Retinal pigment epithelial cell (primary cell): Measurements from ENCODE around the gene RBM19.

Experiments used
- DNase-seq: peaks from one replicate; pipeline ENCODE4 v3.0.0-alpha.2; 2010; ENCODE audit warnings: low read depth
- H3K4me3 ChIP-seq: 2 replicates; pipeline ENCODE4 v1.5.1; 2011; ENCODE audit warnings: mild to moderate bottlenecking, low read length, control low read depth, moderate library complexity
- TF ChIP-seq, protein P1 (sequence below): conservative IDR thresholded peaks from 2 replicates; pipeline ENCODE4 v1.5.1; 2011; ENCODE audit warnings: low read depth, low read length, control low read depth, inconsistent platforms

Gene RBM19

DNA sequence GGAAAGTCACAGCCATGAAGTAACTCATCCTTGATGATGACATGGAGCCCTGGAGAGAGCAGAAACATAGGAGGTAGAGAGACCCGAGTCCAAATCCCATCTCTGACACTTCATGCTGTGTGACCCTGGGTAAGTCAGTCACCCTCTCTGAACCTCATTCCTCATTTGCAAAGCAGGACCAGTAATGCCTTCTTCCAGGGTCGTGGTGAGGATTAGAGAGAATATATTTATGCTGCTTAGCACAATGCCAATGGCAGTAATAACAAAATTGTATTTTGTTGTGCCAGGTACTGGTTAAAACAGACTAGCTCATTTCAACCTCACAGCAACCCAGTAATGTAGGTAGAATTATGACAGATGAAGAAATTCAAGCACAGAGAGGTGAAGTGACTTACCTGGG, 13.9 kb upstream of the RBM19 start:
- TF ChIP-seq, protein P1, sequence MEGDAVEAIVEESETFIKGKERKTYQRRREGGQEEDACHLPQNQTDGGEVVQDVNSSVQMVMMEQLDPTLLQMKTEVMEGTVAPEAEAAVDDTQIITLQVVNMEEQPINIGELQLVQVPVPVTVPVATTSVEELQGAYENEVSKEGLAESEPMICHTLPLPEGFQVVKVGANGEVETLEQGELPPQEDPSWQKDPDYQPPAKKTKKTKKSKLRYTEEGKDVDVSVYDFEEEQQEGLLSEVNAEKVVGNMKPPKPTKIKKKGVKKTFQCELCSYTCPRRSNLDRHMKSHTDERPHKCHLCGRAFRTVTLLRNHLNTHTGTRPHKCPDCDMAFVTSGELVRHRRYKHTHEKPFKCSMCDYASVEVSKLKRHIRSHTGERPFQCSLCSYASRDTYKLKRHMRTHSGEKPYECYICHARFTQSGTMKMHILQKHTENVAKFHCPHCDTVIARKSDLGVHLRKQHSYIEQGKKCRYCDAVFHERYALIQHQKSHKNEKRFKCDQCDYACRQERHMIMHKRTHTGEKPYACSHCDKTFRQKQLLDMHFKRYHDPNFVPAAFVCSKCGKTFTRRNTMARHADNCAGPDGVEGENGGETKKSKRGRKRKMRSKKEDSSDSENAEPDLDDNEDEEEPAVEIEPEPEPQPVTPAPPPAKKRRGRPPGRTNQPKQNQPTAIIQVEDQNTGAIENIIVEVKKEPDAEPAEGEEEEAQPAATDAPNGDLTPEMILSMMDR = no peak
- H3K4me3 ChIP-seq = no peak overlapping the region

DNA sequence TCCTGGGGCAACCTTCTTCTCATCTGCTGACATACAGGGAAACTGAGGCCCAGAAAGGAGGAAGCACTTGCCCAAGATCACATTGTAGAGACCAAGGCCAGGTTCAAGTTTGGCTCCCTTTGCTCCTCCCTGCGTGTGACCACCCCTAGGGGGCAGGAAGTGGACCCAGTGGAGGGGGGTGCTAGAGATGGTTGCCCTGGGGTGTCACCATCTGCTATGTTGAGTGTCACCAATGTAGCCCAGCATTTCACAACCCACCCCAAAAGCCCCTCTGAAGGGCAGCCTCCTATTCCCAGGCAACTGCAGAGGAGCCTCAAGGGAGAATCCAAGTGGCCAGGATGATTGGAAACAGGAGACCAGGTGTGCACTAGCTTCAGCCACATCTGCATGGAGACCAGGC, 12.0 kb upstream of the RBM19 start:
- no peak overlapping the region for H3K4me3 ChIP-seq
- no peak for DNase-seq
- TF ChIP-seq, protein P1 = no peak

More for the DNA sequence above, 13.9 kb upstream of the RBM19 start:
- no peak for DNase-seq

DNA sequence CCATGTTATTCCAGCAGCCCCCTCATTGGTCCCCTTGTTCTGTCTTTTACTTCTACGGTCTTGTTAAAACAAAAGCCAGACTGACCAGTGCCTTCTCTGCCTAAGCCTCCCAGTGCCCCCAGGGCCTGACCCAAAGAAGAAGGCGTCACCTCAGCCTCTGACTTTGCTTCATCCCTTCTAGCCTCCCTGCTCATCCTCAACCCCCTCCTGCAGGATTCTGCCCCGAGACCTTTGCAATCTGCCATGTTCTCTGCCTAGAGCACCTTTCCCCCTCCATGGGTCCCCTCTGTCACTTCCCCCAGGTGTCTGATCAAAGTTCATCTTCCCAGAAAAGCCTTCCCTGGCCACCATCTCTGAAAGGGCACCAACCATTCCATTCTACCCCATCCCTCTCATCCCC, 7.9 kb upstream of the RBM19 start:
- no peak overlapping the region for H3K4me3 ChIP-seq
- no peak for DNase-seq
- TF ChIP-seq, protein P1 = no peak

DNA sequence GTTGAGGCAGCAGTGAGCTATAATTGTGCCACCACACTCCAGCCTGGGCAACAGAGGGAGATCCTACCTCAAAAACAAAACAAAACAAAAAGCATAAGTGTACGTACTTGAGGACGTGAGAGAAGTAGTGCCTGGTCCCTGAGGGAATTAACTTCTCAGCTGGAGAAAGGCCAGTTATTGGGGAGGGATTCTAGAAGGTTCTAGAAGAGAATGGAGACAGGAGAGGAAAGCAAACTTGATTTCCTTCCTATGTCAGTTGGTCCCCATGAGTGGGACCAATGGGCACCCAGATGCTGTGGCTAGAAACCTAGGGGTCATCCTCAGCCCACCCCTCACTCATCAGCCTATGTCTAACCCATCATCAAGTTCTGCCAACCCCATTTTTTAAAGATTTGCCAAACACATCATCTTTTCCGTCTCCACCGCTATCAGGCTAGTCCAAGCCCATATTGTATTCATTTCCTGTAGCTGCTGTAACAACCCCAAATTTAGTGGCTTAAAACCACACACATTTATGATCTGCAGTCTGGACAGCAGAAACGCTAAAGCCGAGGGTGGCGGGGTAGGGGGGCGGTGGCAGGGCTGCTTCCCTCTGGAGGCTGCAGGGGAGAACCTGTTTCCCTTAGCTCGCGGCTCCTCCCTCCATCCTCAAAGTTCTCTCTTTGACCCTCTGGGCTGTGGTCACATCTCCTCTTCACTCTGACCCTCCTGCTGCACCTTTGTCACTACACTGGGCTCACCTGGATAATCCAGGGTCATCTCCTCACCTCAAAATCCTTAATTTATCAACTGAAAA, 7.2 kb upstream of the RBM19 start:
- TF ChIP-seq, protein P1 = no peak
- no peak for DNase-seq
- no peak overlapping the region for H3K4me3 ChIP-seq

DNA sequence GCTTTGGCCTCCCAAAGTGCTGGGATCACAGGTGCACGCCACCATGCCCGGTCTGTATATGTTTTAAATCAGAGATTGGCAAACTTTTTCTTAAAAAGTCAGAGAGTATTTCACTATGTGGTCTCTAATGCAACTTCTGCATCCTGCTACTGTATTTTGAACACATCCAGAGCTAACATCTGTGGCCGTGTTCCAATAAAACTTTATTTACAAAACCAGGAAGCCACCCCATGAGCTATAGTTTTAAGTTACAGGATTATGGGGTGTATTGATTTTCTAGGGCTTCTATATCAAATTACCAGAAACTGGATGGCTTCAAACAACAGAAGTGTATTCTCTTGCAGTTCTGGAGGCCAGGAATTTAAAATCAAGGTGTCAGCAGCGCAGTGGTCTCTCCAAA, 5.3 kb upstream of the RBM19 start:
- H3K4me3 ChIP-seq = no peak overlapping the region
- DNase-seq = no peak
- TF ChIP-seq, protein P1 = no peak

DNA sequence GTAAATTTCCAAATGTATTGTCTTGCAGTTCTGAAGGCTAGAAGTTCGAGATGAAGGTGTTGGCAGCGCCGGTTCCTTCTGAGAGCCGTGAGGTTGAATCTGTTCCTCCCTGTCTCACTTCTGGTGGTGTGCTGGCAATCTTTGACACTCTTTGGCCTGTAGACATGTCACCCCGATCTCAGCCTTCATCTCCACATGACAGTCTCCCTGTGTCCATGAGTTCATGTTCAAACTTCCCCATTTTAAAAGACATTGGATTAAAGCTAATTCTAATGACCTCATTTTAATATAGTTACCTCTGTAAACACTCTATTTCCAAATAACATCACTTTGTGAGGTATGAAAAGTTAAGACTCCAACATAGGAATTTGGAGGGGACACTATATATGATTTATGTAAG, 4.1 kb upstream of the RBM19 start:
- TF ChIP-seq, protein P1 = no peak
- DNase-seq = no peak
- H3K4me3 ChIP-seq = no peak overlapping the region

DNA sequence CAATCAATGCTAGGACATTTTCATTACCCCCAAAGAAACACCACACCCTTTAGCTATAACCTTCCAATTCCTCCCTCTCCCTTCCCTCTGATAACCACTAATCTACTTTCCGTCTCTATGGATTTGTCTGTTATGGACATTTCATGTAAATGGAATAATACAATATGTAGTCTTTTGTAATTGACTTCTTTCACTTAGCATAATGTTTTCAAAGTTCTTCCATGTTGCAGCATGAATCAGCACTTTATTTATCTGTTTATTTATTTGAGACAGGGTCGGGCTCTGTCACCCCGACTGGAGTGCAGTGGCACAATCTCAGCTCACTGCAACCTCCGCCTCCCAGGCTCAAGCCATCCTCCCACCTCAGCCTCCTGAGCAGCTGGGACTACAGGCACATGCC, 1.2 kb upstream of the RBM19 start:
- TF ChIP-seq, protein P1 = no peak
- no peak for DNase-seq
- H3K4me3 ChIP-seq = no peak overlapping the region
